KG1 (cell line): ENCODE data around the gene TMEFF1.

ENCODE experiments used
- DNase-seq: peaks from one replicate; lab custom pipeline; 2025; lab: John Stamatoyannopoulos, UW

The TMEFF1 gene

GRCh38 chr9:100448266-100448665, 24.7 kb upstream of the TMEFF1 start:
- DNase-seq, result no peak

DNA sequence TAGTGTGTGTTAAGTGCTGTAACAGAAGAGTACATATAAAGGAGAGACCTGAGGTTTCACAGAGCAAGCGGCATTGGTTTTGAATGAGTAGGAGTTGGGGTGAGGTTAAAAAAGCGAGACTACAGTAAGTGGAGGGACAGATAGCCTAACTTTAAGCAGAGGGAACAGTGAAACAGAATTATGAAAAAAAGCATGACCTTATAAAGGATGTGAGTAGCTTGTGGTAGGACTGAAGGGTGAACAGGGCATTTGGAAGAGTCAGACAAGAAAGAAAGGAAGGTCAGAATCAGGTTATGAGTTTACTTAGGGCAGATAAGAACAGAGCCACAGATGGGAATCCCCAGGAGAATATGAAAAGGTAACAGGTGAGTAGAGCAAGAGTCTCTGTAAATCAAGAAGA, 23.5 kb upstream of the TMEFF1 start:
- DNase-seq, result no peak

GRCh38 chr9:100452894-100453293, 20.1 kb upstream of the TMEFF1 start:
- no peak for DNase-seq

DNA sequence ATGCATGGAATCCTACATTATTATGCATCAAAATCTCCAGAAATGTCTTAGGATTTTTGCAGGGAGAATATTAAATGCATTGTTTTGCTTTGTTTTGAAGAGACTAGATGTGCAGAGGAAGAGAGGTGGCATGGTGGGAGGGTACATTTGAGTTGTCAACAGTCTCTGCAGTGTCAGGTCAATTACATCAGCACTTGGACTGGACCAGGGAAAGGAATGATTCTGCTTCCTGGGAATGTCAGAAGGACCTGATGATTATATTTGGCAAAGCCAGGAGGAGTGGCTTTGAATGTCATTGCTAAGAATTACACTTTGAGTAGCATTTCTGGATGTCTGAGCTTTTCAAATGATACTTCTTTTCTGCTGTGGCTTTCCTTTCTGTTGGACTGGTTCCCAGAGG, 17.5 kb upstream of the TMEFF1 start:
- no peak for DNase-seq

- no peak for DNase-seq
These were observed 15.4 kb upstream of the TMEFF1 start for GRCh38 chr9:100457517-100457916.

- no peak for DNase-seq
These were observed 13.0 kb upstream of the TMEFF1 start for GRCh38 chr9:100459963-100460362.

DNA sequence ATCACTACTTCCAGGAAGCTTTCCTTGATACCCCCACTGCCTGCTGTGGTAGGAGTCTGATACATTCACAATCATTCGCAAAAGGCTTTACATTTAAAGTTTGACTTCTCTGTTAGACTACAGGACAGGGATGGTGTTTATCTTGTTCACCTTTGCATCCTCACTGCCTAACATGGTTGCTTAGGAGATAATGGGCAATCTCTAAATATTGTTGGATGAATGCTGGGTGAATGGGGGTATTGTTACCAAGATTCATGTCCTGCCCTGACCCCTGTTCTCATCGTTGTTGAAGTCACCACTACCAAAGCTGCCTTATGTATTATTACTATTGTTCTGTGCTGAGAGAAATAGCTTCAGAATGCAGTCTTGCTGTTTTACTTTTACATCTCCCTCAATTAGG, 7.7 kb upstream of the TMEFF1 start:
- no peak for DNase-seq

DNA sequence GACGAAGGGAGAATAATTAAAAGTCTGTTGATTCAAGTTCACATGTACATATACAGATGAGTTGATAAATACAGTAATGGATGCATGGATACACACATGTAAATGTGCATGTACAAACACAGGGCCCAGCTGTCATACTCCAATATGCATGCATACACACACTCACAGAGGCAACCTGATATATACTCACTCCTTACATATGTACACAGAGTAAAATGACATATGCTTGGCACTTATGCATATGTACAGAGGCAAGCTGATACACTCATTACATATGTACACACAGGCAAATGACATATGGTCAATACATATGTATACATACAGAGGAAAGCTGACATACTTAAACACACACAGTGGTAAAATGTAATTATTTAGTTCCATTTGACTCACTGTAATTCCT, 7.2 kb upstream of the TMEFF1 start:
- DNase-seq, result no peak

DNA sequence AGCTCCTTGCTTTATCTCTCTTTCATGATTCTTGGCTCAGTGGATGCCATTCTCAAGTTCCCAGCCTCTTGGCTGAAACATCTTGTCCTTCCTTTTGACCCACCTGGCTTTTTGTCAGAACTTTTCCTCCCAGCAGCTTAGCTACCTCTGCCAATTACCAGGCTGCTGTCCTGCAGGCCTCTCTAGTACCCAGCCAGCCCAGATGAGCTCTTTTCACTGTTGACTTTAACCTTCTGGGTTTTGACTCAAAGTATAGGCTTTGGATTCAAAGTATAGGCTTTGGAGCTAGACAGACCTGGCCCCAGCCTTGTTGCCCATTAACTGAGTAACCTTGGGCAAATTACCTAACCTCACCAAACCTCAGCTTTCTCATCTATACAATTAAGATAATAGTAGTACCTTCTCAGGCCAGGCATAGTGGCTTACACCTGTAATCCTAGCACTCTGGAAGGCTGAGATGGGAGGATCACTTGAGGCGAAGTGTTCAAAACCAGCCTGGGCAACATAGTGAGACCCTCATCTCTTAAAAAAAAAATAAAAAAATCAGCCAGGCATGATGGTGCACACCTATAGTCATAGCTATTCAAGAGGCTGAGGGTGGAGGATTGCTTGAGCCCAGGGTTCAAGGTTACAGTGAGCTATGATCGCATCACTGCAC, 6.6 kb upstream of the TMEFF1 start:
- no peak for DNase-seq

DNA sequence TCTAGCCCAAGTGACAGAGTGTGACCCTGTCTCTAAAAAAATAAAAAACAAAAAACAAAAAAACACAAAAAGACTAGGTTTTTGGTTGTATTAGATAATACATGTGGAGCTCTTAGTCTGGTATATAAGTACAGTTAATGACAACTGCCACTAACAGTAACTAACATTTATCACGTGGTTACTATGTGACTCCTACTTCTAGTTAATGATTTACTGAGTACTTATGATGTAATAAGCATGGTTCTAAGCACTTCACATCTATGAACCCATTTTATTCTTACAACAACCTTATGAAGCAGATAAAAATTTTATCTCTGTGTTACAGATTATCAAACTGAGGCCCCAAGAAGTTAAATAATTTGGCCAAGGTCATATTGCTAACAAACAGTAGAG, 6.1 kb upstream of the TMEFF1 start:
- DNase-seq, result no peak

- DNase-seq, result no peak
These were observed 4.9 kb upstream of the TMEFF1 start for GRCh38 chr9:100468041-100468440.

DNA sequence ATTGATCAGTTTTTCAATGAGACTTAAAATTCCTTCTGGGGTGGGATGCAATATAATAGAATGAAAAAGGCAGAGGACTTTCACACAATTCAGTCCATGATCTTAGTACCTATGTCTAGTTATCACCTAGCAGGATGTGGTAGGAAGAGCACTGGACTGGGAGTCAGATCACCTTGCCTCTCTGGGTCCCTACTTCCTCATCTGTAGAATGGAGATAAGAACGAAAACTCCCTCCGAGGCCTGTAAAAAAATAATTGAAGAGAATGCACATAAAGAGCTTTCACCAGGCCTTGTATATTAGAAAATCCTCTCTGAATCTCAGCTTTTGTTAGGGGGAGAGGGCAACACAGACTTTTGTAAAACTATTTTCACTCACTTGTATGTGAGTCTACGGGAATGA, 681 bp upstream of the TMEFF1 start:
- DNase-seq, result no peak

DNA sequence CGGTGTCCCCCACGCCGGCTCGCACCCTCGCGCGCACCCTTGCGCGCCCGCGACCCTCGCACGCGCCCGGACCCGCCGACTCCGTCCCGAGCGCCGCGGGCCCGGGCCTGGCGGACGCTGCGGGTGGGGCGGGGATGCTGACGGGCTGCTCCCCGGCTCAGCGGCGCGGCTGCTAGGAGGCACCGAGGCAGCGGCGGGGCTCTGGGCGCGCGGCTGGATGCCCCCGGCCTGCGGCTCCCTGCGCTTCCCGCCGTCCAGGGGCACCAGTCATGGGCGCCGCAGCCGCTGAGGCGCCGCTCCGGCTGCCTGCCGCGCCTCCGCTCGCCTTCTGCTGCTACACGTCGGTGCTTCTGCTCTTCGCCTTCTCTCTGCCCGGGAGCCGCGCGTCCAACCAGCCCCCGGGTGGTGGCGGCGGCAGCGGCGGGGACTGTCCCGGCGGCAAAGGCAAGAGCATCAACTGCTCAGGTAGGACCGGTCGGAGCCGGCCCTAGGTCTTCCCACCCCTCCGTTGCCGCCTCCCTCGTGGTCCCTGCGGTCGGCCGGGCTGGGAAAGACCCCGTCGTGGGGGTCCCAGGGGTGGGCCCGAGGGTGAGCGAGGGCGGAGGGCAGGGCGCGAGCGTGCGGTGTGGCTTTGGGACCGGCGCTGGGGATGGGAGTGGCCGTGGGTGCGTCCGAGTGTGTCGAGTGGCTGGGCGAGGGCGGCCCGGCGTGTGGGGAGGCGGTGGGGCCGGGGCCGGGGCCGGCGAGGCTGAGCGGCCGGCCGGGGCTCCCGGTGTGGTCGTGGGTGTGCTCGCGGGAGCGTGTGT, 530 bp downstream of the TMEFF1 start:
- no peak for DNase-seq

DNA sequence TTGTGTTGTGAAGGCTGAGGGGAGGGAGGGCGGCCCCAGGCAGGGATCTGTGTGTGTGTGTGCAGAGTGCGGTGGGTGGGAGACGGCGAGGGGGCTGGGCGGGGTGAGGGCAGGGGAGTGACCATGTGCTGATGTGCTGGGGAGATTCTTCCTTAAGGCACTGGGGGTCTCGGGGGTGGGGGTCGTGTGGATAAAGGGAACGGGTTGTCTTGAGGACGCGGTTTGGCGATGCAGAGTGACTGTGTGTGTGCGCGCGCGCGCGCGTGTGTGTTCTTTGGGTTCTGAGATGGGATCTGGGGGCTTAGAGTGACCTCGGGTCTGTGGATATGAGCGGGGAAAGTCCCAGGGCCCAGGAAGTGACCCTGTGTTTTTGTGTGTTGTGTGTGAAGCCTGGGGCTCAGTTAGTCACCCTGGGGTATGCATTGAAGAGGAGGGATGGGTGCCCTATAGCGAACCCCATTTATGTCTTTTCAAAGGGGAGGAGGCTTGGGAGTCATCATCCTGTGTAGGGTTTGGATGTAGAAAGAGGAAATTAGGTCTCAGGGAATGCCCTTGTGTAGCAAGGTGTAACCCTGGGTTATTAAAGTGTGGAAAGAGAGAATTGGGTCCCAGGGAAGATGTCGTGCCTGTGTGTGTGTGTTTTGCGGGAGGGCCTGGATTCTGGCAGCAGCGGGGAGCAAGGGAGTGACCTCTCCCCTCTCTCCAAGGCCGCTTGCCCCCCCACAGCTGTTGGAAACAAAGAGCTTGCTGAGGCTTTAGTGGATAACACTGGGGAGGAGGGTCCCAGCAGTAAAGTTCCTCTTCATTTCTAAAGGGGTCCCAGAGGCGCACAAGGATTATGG, 1.4 kb downstream of the TMEFF1 start:
- DNase-seq, result no peak

GRCh38 chr9:100474924-100475276, 2.0 kb downstream of the TMEFF1 start:
- no peak for DNase-seq

- DNase-seq, result no peak
These were observed 4.3 kb downstream of the TMEFF1 start for GRCh38 chr9:100477241-100477640.

- no peak for DNase-seq
These were observed 5.2 kb downstream of the TMEFF1 start for GRCh38 chr9:100478192-100478591.

- DNase-seq, result no peak
These were observed 6.9 kb downstream of the TMEFF1 start for GRCh38 chr9:100479820-100480219.

GRCh38 chr9:100485196-100485595, 12.2 kb downstream of the TMEFF1 start:
- no peak for DNase-seq

GRCh38 chr9:100486479-100487176, 13.7 kb downstream of the TMEFF1 start:
- DNase-seq, result no peak

- DNase-seq, result no peak
These were observed 15.2 kb downstream of the TMEFF1 start for GRCh38 chr9:100488177-100488576.

GRCh38 chr9:100489836-100490235, 16.9 kb downstream of the TMEFF1 start:
- no peak for DNase-seq
